MM.1S (cell line): ENCODE data around the gene FAF1.

Experiments
- DNase-seq: peaks from one replicate; pipeline ENCODE4 v3.0.0-alpha.2; 2015
- H2AFZ ChIP-seq: fragments of 300-600 bp; sonication (generic); 2 replicates; pipeline ENCODE4 v1.6.0; 2016; ENCODE audit warnings: antibody characterized with exemption, low read length
- H3F3A ChIP-seq: fragments of 300-600 bp; sonication (generic); 2 replicates; pipeline ENCODE4 v1.6.1; 2016; ENCODE audit warnings: mild to moderate bottlenecking, antibody characterized with exemption, low read length, moderate library complexity, mixed read lengths; ENCODE audit not compliant: insufficient read depth
- H3K27ac ChIP-seq: fragments of 300-600 bp; sonication (generic); 2 replicates; pipeline ENCODE4 v1.5.1; 2016; ENCODE audit warnings: mild to moderate bottlenecking, low read length
- H3K27me3 ChIP-seq: fragments of 300-600 bp; sonication (generic); replicated peaks from 2 replicates; pipeline ENCODE4 v1.6.0; 2016; ENCODE audit warnings: low read length; ENCODE audit not compliant: insufficient read depth
- H3K36me3 ChIP-seq: fragments of 300-600 bp; sonication (generic); replicated peaks from 2 replicates; pipeline ENCODE4 v1.6.1; 2016; ENCODE audit warnings: mild to moderate bottlenecking, low read length, mixed read lengths; ENCODE audit not compliant: insufficient read depth
- H3K4me1 ChIP-seq: fragments of 300-600 bp; sonication (generic); 2 replicates; pipeline ENCODE4 v1.6.1; 2016; ENCODE audit warnings: low read length, mixed read lengths
- H3K4me2 ChIP-seq: fragments of 300-600 bp; sonication (generic); 2 replicates; pipeline ENCODE4 v1.6.0; 2016; ENCODE audit warnings: low read depth, low read length
- H3K4me3 ChIP-seq: fragments of 300-600 bp; sonication (generic); 2 replicates; pipeline ENCODE4 v1.5.1; 2016; ENCODE audit warnings: low read length, mixed read lengths
- H3K79me2 ChIP-seq: fragments of 300-600 bp; sonication (generic); 2 replicates; pipeline ENCODE4 v1.6.1; 2016; ENCODE audit warnings: mixed run types, low read length, mixed read lengths
- H3K9ac ChIP-seq: fragments of 300-600 bp; sonication (generic); 2 replicates; pipeline ENCODE4 v1.6.1; 2016; ENCODE audit warnings: low read length, mixed read lengths
- H3K9me2 ChIP-seq: fragments of 300-600 bp; sonication (generic); replicated peaks from 2 replicates; pipeline ENCODE4 v1.6.1; 2016; ENCODE audit warnings: mild to moderate bottlenecking, low read length, mixed read lengths; ENCODE audit not compliant: insufficient read depth
- H3K9me3 ChIP-seq: fragments of 300-600 bp; sonication (generic); replicated peaks from 2 replicates; pipeline ENCODE4 v1.6.1; 2016; ENCODE audit warnings: mild to moderate bottlenecking, low read length, mixed read lengths; ENCODE audit not compliant: insufficient read depth
- H4K20me1 ChIP-seq: fragments of 300-600 bp; sonication (generic); 2 replicates; pipeline ENCODE4 v1.6.1; 2016; ENCODE audit warnings: mild to moderate bottlenecking, low read length, moderate library complexity, mixed read lengths; ENCODE audit not compliant: insufficient read depth
- CTCF ChIP-seq: fragments of 300-600 bp; sonication (generic); IDR thresholded peaks from 2 replicates; pipeline ENCODE4 v1.5.1; 2016; ENCODE audit warnings: antibody characterized with exemption, low read length, mixed read lengths
- EZH2 ChIP-seq: fragments of 300-600 bp; sonication (generic); optimal IDR thresholded peaks from 2 replicates; pipeline ENCODE3; 2017; ENCODE audit warnings: low read depth, mild to moderate bottlenecking, antibody characterized with exemption, low read length, mixed read lengths
- EZH2phosphoT487 ChIP-seq: fragments of 300-600 bp; sonication (generic); IDR thresholded peaks from 2 replicates; pipeline ENCODE4 v1.6.1; 2018; ENCODE audit warnings: antibody characterized with exemption, low read length

Gene FAF1

GRCh38 chr1:50405814-50406213 is 554.3 kb downstream of the FAF1 start:
- TF ChIP-seq EZH2, result no peak
- Histone ChIP-seq H2AFZ (no peak overlapping the region), H3K4me2 (no peak overlapping the region), H3F3A (no peaks in the 10 kb centered on the region), H3K36me3 (no peaks in the 10 kb centered on the region), H3K27me3 (no peaks in the 10 kb centered on the region), H3K9ac (no peak overlapping the region), H3K4me1 (no peaks in the 10 kb centered on the region), H3K79me2 (no peaks in the 10 kb centered on the region), H3K9me3 (no peaks in the 10 kb centered on the region), H3K4me3 (no peak overlapping the region), H3K9me2 (no peaks in the 10 kb centered on the region), H3K27ac (no peak overlapping the region), H4K20me1 (no peaks in the 10 kb centered on the region)
- no peak for DNase-seq

- no peak overlapping the region for H3K27ac ChIP-seq
- TF ChIP-seq EZH2 (no peak), EZH2phosphoT487 (no peak), CTCF (no peak)
- no peaks in the 10 kb centered on the region for H3K36me3 ChIP-seq
- H3K4me1 ChIP-seq, result no peaks in the 10 kb centered on the region
- no peaks in the 10 kb centered on the region for H3K9me3 ChIP-seq
- no peaks in the 10 kb centered on the region for H3F3A ChIP-seq
- no peaks in the 10 kb centered on the region for H3K79me2 ChIP-seq
- H3K9ac ChIP-seq, result no peak overlapping the region
- H2AFZ ChIP-seq, result no peak overlapping the region
- DNase-seq, result no peak
- H3K27me3 ChIP-seq, result no peaks in the 10 kb centered on the region
- no peak overlapping the region for H3K4me2 ChIP-seq
- no peaks in the 10 kb centered on the region; the same call in 1 of the 2 replicates for H3K9me2 ChIP-seq
- H3K4me3 ChIP-seq, result no peak overlapping the region
- H4K20me1 ChIP-seq, result no peaks in the 10 kb centered on the region
These were observed 566.4 kb downstream of the FAF1 start for GRCh38 chr1:50393522-50394120.
